NCI-H2227 treated with DMSO at 0.1 percent for 48 hours (cell line): ENCODE data around the gene PPP1R12B.
A peak's percentile ranks its signal among the peaks of the same experiment; 100 is the strongest.
"Not testable (repeated sequence)": the region's sequence is repeated elsewhere in the genome, so short reads cannot be mapped to it uniquely, and the experiment has no call there.

Experiments used
- DNase-seq: peaks from one replicate; lab custom pipeline; 2025; lab: John Stamatoyannopoulos, UW

The PPP1R12B gene

GRCh38 chr1:202528096-202528722 lies 179.7 kb downstream of the PPP1R12B start:
- DNase-seq: not testable (repeated sequence)

- DNase-seq: not testable (repeated sequence)
These were observed 182.2 kb downstream of the PPP1R12B start for GRCh38 chr1:202530686-202531085.

- DNase-seq: no peak
These were observed 182.9 kb downstream of the PPP1R12B start for GRCh38 chr1:202531472-202531811.

- not testable (repeated sequence) for DNase-seq
These were observed 183.5 kb downstream of the PPP1R12B start for GRCh38 chr1:202531812-202532616.

GRCh38 chr1:202539166-202539574 lies 190.7 kb downstream of the PPP1R12B start:
- DNase-seq: not testable (repeated sequence)

- DNase-seq: not testable (repeated sequence)
These were observed 191.1 kb downstream of the PPP1R12B start for GRCh38 chr1:202539583-202539982.

GRCh38 chr1:202540014-202540413 lies 191.5 kb downstream of the PPP1R12B start:
- DNase-seq: no peak

- DNase-seq: no peak
These were observed 191.9 kb downstream of the PPP1R12B start for GRCh38 chr1:202540448-202540847.

- DNase-seq: not testable (repeated sequence)
These were observed 192.4 kb downstream of the PPP1R12B start for GRCh38 chr1:202540858-202541257.

- peak; percentile 18 for DNase-seq
These were observed 193.9 kb downstream of the PPP1R12B start for GRCh38 chr1:202542415-202542814.

- not testable (repeated sequence) for DNase-seq
These were observed 195.0 kb downstream of the PPP1R12B start for GRCh38 chr1:202543537-202543936.

- DNase-seq: not testable (repeated sequence)
These were observed 196.4 kb downstream of the PPP1R12B start for GRCh38 chr1:202544766-202545449.

GRCh38 chr1:202545647-202546303 lies 197.3 kb downstream of the PPP1R12B start:
- not testable (repeated sequence) for DNase-seq

- not testable (repeated sequence) for DNase-seq
These were observed 197.9 kb downstream of the PPP1R12B start for GRCh38 chr1:202546377-202546776.

- DNase-seq: not testable (repeated sequence)
These were observed 198.3 kb downstream of the PPP1R12B start for GRCh38 chr1:202546796-202547195.

- no peak for DNase-seq
These were observed 198.7 kb downstream of the PPP1R12B start for GRCh38 chr1:202547215-202547614.

GRCh38 chr1:202550088-202550487 lies 201.6 kb downstream of the PPP1R12B start:
- not testable (repeated sequence) for DNase-seq

GRCh38 chr1:202551683-202552082 lies 203.2 kb downstream of the PPP1R12B start:
- no peak for DNase-seq

GRCh38 chr1:202552615-202553014 lies 204.1 kb downstream of the PPP1R12B start:
- not testable (repeated sequence) for DNase-seq

GRCh38 chr1:202553078-202553477 lies 204.6 kb downstream of the PPP1R12B start:
- DNase-seq: not testable (repeated sequence)

- no peak for DNase-seq
These were observed 205.1 kb downstream of the PPP1R12B start for GRCh38 chr1:202553560-202554038.

GRCh38 chr1:202554619-202555018 lies 206.1 kb downstream of the PPP1R12B start:
- DNase-seq: not testable (repeated sequence)
